Hepatocyte (in vitro differentiated cells): Measurements from ENCODE around the gene ANK2.

Experiments
- CTCF ChIP-seq: fragments of 200-600 bp; sonication (generic); IDR thresholded peaks from 2 replicates; pipeline ENCODE4 v1.5.1; 2016; ENCODE audit warnings: antibody characterized with exemption, mild to moderate bottlenecking; ENCODE audit not compliant: poor library complexity
- EZH2 ChIP-seq: fragments of 200-600 bp; sonication (generic); IDR thresholded peaks from 2 replicates; pipeline ENCODE4 v1.6.1; 2016; ENCODE audit warnings: antibody characterized with exemption, mild to moderate bottlenecking, borderline replicate concordance

GRCh38 chr4:113189546-113189945 lies 140.1 kb downstream of the ANK2 start:
- TF ChIP-seq CTCF (no peak), EZH2 (no peak)
